ENCODE measurements around the gene ZNF689. TPM values are rescaled to one million over a fixed set of nuclear protein-coding genes. Genes with fewer than 3 reads are reported as not detected.
A peak's percentile ranks its signal among the peaks of the same experiment; 100 is the strongest.

ZNF689 gene
- total and polyA plus RNA-seq, 2 of the 13 experiments (the other 11 are each of a cell fraction or from before 2014, with no cell fraction given): 9.7 to 19.5 TPM

- TF ChIP-seq, protein P1, sequence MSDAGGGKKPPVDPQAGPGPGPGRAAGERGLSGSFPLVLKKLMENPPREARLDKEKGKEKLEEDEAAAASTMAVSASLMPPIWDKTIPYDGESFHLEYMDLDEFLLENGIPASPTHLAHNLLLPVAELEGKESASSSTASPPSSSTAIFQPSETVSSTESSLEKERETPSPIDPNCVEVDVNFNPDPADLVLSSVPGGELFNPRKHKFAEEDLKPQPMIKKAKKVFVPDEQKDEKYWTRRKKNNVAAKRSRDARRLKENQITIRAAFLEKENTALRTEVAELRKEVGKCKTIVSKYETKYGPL (CRISPR knock-in tag; IDR thresholded peaks at IDR 0.05): no peak
- TF ChIP-seq, protein P2, sequence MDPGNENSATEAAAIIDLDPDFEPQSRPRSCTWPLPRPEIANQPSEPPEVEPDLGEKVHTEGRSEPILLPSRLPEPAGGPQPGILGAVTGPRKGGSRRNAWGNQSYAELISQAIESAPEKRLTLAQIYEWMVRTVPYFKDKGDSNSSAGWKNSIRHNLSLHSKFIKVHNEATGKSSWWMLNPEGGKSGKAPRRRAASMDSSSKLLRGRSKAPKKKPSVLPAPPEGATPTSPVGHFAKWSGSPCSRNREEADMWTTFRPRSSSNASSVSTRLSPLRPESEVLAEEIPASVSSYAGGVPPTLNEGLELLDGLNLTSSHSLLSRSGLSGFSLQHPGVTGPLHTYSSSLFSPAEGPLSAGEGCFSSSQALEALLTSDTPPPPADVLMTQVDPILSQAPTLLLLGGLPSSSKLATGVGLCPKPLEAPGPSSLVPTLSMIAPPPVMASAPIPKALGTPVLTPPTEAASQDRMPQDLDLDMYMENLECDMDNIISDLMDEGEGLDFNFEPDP (CRISPR knock-in tag; conservative IDR thresholded peaks at IDR 0.05): no peak
- TF ChIP-seq ZNF589 (CRISPR knock-in tag; conservative IDR thresholded peaks at IDR 0.05) (no peak), ZNF430 (CRISPR knock-in tag; IDR thresholded peaks at IDR 0.05) (no peak), SRY (CRISPR knock-in tag; IDR thresholded peaks at IDR 0.05) (peak; percentile 75; the same call in 1 of the 2 replicates), ATF7 (IDR thresholded peaks at IDR 0.05) (no peak), ATF7 (CRISPR knock-in tag; IDR thresholded peaks at IDR 0.05) (peak; percentile 77; the same call in 1 of the 2 replicates), CREB1 (IDR thresholded peaks at IDR 0.05) (peak; percentile 79), CREB1 (CRISPR knock-in tag; IDR thresholded peaks at IDR 0.05) (peak; percentile 94), KLF15 (CRISPR knock-in tag; IDR thresholded peaks at IDR 0.05; ENCODE audit: borderline replicate concordance) (no peak), BRF2 (CRISPR knock-in tag; IDR thresholded peaks at IDR 0.05) (no peak), ZNF784 (CRISPR knock-in tag; IDR thresholded peaks at IDR 0.05; ENCODE audit: borderline replicate concordance) (no peak; the same call in 1 of the 2 replicates), HBP1 (CRISPR knock-in tag; IDR thresholded peaks at IDR 0.05; ENCODE audit: low read depth) (peak; percentile 40; the same call in 1 of the 2 replicates), ZNF446 (CRISPR knock-in tag; IDR thresholded peaks at IDR 0.05) (no peak; the same call in 1 of the 2 replicates)
- TF ChIP-seq, protein P3, sequence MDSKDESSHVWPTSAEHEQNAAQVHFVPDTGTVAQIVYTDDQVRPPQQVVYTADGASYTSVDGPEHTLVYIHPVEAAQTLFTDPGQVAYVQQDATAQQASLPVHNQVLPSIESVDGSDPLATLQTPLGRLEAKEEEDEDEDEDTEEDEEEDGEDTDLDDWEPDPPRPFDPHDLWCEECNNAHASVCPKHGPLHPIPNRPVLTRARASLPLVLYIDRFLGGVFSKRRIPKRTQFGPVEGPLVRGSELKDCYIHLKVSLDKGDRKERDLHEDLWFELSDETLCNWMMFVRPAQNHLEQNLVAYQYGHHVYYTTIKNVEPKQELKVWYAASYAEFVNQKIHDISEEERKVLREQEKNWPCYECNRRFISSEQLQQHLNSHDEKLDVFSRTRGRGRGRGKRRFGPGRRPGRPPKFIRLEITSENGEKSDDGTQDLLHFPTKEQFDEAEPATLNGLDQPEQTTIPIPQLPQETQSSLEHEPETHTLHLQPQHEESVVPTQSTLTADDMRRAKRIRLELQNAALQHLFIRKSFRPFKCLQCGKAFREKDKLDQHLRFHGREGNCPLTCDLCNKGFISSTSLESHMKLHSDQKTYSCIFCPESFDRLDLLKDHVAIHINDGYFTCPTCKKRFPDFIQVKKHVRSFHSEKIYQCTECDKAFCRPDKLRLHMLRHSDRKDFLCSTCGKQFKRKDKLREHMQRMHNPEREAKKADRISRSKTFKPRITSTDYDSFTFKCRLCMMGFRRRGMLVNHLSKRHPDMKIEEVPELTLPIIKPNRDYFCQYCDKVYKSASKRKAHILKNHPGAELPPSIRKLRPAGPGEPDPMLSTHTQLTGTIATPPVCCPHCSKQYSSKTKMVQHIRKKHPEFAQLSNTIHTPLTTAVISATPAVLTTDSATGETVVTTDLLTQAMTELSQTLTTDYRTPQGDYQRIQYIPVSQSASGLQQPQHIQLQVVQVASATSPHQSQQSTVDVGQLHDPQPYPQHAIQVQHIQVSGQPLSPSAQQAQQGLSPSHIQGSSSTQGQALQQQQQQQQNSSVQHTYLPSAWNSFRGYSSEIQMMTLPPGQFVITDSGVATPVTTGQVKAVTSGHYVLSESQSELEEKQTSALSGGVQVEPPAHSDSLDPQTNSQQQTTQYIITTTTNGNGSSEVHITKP (CRISPR knock-in tag; IDR thresholded peaks at IDR 0.05; ENCODE audit: low read depth): no peak
- TF ChIP-seq, protein P4, sequence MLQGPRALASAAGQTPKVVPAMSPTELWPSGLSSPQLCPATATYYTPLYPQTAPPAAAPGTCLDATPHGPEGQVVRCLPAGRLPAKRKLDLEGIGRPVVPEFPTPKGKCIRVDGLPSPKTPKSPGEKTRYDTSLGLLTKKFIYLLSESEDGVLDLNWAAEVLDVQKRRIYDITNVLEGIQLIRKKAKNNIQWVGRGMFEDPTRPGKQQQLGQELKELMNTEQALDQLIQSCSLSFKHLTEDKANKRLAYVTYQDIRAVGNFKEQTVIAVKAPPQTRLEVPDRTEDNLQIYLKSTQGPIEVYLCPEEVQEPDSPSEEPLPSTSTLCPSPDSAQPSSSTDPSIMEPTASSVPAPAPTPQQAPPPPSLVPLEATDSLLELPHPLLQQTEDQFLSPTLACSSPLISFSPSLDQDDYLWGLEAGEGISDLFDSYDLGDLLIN (CRISPR knock-in tag; IDR thresholded peaks at IDR 0.05; ENCODE audit: borderline replicate concordance): no peak
Measured at GRCh38 chr16:30650369-30651123, 40.4 kb upstream of the ZNF689 start, which contains the start of gene PRR14 (continued).

Measured in HepG2 (cell line).